Measurements from ENCODE around the gene TRAF2.

TRAF2 gene

GRCh38 chr9:136858844-136859757 lies 27.2 kb upstream of the TRAF2 start:
- H3K4me1 ChIP-seq (ENCODE audit: low read length), result no peaks in the 10 kb centered on the region
- no peak overlapping the region for H2AFZ ChIP-seq (ENCODE audit: low read depth, low read length)
- no peaks in the 10 kb centered on the region for H3K9me3 ChIP-seq (ENCODE audit: insufficient read depth, low read length)
- H3K4me3 ChIP-seq (ENCODE audit: low read length), result no peak overlapping the region
- H3K27me3 ChIP-seq (ENCODE audit: low read depth, low read length), result no peaks in the 10 kb centered on the region
- H3K79me2 ChIP-seq (ENCODE audit: low read length), result 0 out of 2 replicates have a peak, but pooled peaks cover 5% of the 10 kb centered on the region
- no peak for TF ChIP-seq EZH2phosphoT487 (IDR thresholded peaks at IDR 0.05; ENCODE audit: low read depth)
- TF ChIP-seq CTCF (IDR thresholded peaks at IDR 0.05; ENCODE audit: low read depth, low read length), result no peak
- H3K36me3 ChIP-seq (replicated peaks; ENCODE audit: low read depth, low read length), result peaks cover 16% of the 10 kb centered on the region
- peaks cover 4% of the 10 kb centered on the region; the same call in 1 of the 2 replicates for H4K20me1 ChIP-seq (ENCODE audit: insufficient read depth, low read length)
- no peak overlapping the region for H3K9ac ChIP-seq (ENCODE audit: low read length)
- no peak overlapping the region for H3K4me2 ChIP-seq (ENCODE audit: low read length)
- no peak overlapping the region for H3K27ac ChIP-seq (ENCODE audit: low read length)

- Histone ChIP-seq H2AFZ (ENCODE audit: low read depth, low read length) (no peak overlapping the region), H3K4me3 (ENCODE audit: low read length) (no peak overlapping the region), H3K9ac (ENCODE audit: low read length) (no peak overlapping the region), H3K27me3 (ENCODE audit: low read depth, low read length) (no peaks in the 10 kb centered on the region), H3K79me2 (ENCODE audit: low read length) (peaks cover 17% of the 10 kb centered on the region), H3K4me2 (ENCODE audit: low read length) (no peak overlapping the region), H3K4me1 (ENCODE audit: low read length) (peaks cover 4% of the 10 kb centered on the region; the same call in 1 of the 2 replicates), H3K36me3 (replicated peaks; ENCODE audit: low read depth, low read length) (peaks cover 21% of the 10 kb centered on the region), H3K9me3 (ENCODE audit: insufficient read depth, low read length) (no peaks in the 10 kb centered on the region), H4K20me1 (ENCODE audit: insufficient read depth, low read length) (peaks cover 8% of the 10 kb centered on the region), H3K27ac (ENCODE audit: low read length) (no peak overlapping the region)
- TF ChIP-seq CTCF (IDR thresholded peaks at IDR 0.05; ENCODE audit: low read depth, low read length), result no peak
- no peak for TF ChIP-seq EZH2phosphoT487 (IDR thresholded peaks at IDR 0.05; ENCODE audit: low read depth)
These were observed 25.8 kb upstream of the TRAF2 start for GRCh38 chr9:136860529-136860928.

- Histone ChIP-seq H3K27me3 (ENCODE audit: low read depth, low read length) (no peaks in the 10 kb centered on the region), H3K27ac (ENCODE audit: low read length) (no peak overlapping the region), H3K4me3 (ENCODE audit: low read length) (no peak overlapping the region), H2AFZ (ENCODE audit: low read depth, low read length) (no peak overlapping the region), H3K79me2 (ENCODE audit: low read length) (peaks cover 23% of the 10 kb centered on the region), H3K36me3 (replicated peaks; ENCODE audit: low read depth, low read length) (peaks cover 21% of the 10 kb centered on the region), H4K20me1 (ENCODE audit: insufficient read depth, low read length) (peaks cover 8% of the 10 kb centered on the region), H3K4me1 (ENCODE audit: low read length) (peaks cover 4% of the 10 kb centered on the region; the same call in 1 of the 2 replicates), H3K4me2 (ENCODE audit: low read length) (no peak overlapping the region), H3K9ac (ENCODE audit: low read length) (no peak overlapping the region), H3K9me3 (ENCODE audit: insufficient read depth, low read length) (no peaks in the 10 kb centered on the region)
- TF ChIP-seq CTCF (IDR thresholded peaks at IDR 0.05; ENCODE audit: low read depth, low read length), result no peak
- no peak for TF ChIP-seq EZH2phosphoT487 (IDR thresholded peaks at IDR 0.05; ENCODE audit: low read depth)
These were observed 25.1 kb upstream of the TRAF2 start for GRCh38 chr9:136860933-136861873.
